ENCODE results near the gene OAS3. TPM values are rescaled to one million over a fixed set of nuclear protein-coding genes. Genes with fewer than 3 reads are reported as not detected.
"Not testable (repeated sequence)": the region's sequence is repeated elsewhere in the genome, so short reads cannot be mapped to it uniquely, and the experiment has no call there.

OAS3 gene
- total and polyA plus RNA-seq, 3 donors from 2014 or later, result 6.9 to 11.5 (median 8.5) TPM

DNA sequence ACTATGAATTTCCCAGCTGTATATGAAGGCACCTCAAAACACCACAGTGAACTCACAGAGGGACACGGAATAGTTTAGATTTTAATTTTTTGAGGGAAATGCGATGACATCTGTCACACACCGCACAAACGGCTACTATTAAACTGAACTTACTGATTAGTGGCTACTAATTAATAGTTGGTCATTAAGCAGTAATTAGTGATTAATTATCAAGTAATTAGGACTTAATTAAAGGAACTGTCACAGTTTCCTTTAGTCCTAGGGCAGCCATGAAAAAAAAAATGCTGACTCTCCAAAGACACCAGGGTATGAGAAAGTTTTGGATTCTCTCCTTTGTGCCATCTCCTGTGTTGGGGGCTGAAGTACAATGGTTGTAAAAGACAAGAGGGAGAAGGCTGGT, 28.6 kb upstream of the OAS3 start:
- Histone ChIP-seq H3K4me3 (no peak overlapping the region), H3K4me1 (peaks cover 17% of the 10 kb centered on the region), H3K36me3 (ENCODE audit: low read depth, missing control alignments) (no peaks in the 10 kb centered on the region), H3K27ac (no peak overlapping the region), H3K27me3 (no peaks in the 10 kb centered on the region), H3K9me3 (no peaks in the 10 kb centered on the region)
- TF ChIP-seq POLR2A (IDR thresholded peaks at IDR 0.05), result no peak
- TF ChIP-seq, protein P1, sequence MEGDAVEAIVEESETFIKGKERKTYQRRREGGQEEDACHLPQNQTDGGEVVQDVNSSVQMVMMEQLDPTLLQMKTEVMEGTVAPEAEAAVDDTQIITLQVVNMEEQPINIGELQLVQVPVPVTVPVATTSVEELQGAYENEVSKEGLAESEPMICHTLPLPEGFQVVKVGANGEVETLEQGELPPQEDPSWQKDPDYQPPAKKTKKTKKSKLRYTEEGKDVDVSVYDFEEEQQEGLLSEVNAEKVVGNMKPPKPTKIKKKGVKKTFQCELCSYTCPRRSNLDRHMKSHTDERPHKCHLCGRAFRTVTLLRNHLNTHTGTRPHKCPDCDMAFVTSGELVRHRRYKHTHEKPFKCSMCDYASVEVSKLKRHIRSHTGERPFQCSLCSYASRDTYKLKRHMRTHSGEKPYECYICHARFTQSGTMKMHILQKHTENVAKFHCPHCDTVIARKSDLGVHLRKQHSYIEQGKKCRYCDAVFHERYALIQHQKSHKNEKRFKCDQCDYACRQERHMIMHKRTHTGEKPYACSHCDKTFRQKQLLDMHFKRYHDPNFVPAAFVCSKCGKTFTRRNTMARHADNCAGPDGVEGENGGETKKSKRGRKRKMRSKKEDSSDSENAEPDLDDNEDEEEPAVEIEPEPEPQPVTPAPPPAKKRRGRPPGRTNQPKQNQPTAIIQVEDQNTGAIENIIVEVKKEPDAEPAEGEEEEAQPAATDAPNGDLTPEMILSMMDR (IDR thresholded peaks at IDR 0.05), result no peak
- DNase-seq, result no peak
- intact Hi-C loops (cut with DNase I; ENCODE audit: low total_unique reads), result no loop called here
- WGBS, 2 donors, result 91 to 97% methylated on average over 4 of the region's 4 CpGs

- Histone ChIP-seq H3K36me3 (ENCODE audit: low read depth, missing control alignments) (no peaks in the 10 kb centered on the region), H3K27me3 (no peaks in the 10 kb centered on the region), H3K9me3 (no peaks in the 10 kb centered on the region), H3K4me3 (no peak overlapping the region), H3K27ac (no peak overlapping the region), H3K4me1 (no peaks in the 10 kb centered on the region)
- whole genome bisulfite sequencing, 2 donors, result 88 to 100% methylated on average over 1 of the region's 1 CpG
- TF ChIP-seq, protein P1 (IDR thresholded peaks at IDR 0.05), result no peak
- no peak for TF ChIP-seq POLR2A (IDR thresholded peaks at IDR 0.05)
- DNase-seq, result no peak
- intact Hi-C loops (cut with DNase I; ENCODE audit: low total_unique reads), result no loop called here
These were observed 25.1 kb upstream of the OAS3 start for GRCh38 chr12:112913038-112913688.

GRCh38 chr12:112913888-112914287, 24.4 kb upstream of the OAS3 start:
- 100% methylated on average over 2 of the region's 2 CpGs for WGBS, 2 donors
- DNase-seq; H3K27ac ChIP-seq; H3K4me3 ChIP-seq; H3K27me3 ChIP-seq; H3K36me3 ChIP-seq (ENCODE audit: low read depth, missing control alignments); intact Hi-C loops (cut with DNase I; ENCODE audit: low total_unique reads); H3K9me3 ChIP-seq; H3K4me1 ChIP-seq: not testable (repeated sequence)

DNA sequence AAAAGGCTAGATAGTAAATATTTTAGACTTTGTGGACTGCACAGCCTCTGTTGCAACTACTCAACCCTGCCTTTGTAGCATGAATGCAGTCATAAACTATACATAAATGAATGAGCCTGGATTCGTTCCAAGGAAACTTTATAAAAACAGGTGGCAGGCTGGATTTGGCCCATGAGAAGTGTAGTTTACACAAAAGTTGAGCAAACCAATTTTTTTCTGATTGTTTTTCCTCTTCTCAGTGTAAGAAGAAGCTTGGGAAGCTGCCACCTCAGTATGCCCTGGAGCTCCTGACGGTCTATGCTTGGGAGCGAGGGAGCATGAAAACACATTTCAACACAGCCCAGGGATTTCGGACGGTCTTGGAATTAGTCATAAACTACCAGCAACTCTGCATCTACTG, 22.0 kb upstream of the OAS3 start:
- Histone ChIP-seq H3K36me3 (ENCODE audit: low read depth, missing control alignments) (no peaks in the 10 kb centered on the region), H3K4me1 (no peaks in the 10 kb centered on the region), H3K27ac (no peak overlapping the region), H3K9me3 (no peaks in the 10 kb centered on the region), H3K27me3 (no peaks in the 10 kb centered on the region), H3K4me3 (no peak overlapping the region)
- no peak for DNase-seq
- 86% methylated on average over 5 of the region's 5 CpGs for WGBS, 2 donors
- intact Hi-C loops (cut with DNase I; ENCODE audit: low total_unique reads), result no loop called here
- no peak for TF ChIP-seq POLR2A (IDR thresholded peaks at IDR 0.05)
- TF ChIP-seq, protein P1 (IDR thresholded peaks at IDR 0.05), result no peak

DNA sequence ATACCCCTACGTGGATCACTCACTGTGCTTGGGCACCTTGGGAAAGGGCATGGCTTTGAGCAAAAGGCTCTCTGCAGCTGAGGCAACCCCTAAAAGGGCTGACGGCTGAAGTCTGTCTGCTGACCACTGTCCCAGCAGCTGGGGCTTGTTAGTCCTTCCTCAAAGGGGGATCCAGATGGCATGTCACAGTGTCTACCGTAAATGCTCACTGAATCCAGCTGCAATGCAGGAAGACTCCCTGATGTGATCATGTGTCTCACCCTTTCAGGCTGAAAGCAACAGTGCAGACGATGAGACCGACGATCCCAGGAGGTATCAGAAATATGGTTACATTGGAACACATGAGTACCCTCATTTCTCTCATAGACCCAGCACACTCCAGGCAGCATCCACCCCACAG, 19.2 kb upstream of the OAS3 start:
- Histone ChIP-seq H3K9me3 (no peaks in the 10 kb centered on the region), H3K4me1 (no peaks in the 10 kb centered on the region), H3K4me3 (no peak overlapping the region), H3K36me3 (ENCODE audit: low read depth, missing control alignments) (no peaks in the 10 kb centered on the region), H3K27me3 (no peaks in the 10 kb centered on the region), H3K27ac (no peak overlapping the region)
- WGBS, 2 donors, result 82 to 90% methylated on average over 5 to 6 of the region's 6 CpGs
- TF ChIP-seq, protein P1 (IDR thresholded peaks at IDR 0.05), result no peak
- no peak for DNase-seq
- intact Hi-C loops (cut with DNase I; ENCODE audit: low total_unique reads), result no loop called here

All from testis (tissue), 3 donors.